Cerebellar cortex (tissue), 1 donor: ENCODE data around the gene POLG.
A peak's percentile ranks its signal among the peaks of the same experiment; 100 is the strongest.

Experiments used
- DNase-seq: peaks from one replicate; pipeline ENCODE4 v3.0.0-alpha.2; 2015; ENCODE audit warnings: low spot score

The POLG gene

DNA sequence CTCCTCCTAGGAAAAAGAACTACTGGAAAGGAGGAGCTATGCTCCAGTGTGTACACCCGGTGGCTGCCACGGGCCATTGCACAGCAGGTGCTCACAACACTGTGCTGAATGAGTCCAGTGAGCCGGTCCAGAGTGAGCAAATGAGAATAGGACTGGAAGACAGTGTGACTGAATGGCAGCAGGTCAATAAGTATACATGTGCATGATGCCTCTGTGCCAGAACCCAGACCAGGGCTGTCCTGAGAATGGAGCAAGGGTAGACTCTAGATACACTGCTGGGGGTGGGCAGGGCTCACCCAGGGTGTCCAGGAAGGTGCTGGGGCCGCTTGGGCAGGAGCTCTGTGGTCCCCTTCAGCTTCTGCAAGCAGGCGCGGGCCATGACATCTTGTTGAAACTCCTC is 8.3 kb downstream of the POLG start:
- DNase-seq, result no peak

DNA sequence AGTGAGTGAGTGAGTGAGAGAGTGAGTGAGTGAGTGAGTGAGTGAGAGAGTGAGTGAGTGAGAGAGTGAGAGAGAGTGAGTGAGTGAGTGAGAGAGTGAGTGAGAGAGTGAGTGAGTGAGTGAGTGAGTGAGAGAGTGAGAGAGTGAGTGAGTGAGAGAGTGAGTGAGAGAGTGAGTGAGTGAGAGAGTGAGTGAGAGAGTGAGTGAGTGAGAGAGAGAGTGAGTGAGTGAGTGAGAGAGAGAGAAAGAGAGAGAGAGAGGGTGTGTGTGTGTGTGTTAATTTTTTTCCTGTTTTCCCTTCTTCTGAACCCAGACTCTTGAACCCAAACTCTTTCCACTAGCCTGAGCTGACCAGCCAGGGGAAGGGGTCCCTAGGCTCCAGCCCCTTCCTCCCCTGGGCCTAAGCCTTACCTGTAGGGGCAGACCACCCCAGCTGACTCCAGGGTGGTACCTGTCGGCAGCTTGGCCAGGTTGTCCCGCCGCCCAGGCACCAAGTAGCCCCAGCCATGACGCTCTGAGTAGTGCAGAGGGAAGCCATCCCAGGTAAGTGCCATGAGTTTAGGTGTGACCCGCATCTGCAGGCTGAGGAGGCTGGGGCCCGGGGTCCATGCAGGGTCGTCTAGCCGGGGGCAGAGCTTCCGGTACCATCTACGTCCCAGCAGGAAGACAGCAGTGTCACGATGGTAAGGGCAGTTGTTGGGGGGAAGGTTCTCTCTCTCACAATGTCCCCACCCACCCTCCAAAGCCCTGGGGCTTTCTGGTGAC is 9.4 kb downstream of the POLG start:
- DNase-seq, result no peak

DNA sequence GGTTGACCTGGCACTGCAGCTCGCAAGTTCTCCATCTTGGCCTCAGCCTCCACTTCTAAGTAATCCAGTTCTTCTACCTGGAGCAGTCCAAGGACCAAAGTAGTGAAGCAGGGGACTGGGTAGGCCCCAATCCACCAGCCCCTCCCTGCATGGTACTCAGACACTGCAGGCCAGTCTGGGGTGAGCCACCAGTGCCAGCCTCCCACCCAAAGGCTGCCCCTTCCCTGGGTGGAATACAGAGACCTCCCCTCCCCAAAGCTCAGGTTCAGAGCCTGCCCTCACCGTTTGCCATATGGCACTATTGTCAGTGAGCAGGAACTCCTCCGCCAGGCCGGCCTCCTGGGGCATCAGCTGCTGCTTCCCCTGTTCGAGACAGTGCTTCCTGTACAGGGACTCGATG is 10.8 kb downstream of the POLG start:
- no peak for DNase-seq

DNA sequence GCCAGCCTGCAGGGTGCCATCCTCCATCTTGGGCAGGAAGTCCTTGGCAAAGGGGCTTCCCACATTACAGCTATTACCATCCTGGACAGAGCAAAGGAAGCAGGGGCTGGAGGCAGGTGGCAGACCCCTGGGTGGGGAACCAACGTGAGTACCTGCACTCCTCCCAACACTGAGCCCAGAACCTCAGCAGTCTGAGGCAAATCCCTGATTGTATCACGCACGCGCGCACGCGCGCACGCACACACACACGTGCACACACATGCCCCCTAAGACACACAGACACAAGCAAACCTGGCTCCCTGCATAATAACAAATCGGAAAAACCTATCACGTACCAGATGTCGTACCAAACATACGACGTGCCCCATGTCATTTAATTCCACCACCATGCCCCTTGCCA is 11.8 kb downstream of the POLG start:
- DNase-seq, result no peak

DNA sequence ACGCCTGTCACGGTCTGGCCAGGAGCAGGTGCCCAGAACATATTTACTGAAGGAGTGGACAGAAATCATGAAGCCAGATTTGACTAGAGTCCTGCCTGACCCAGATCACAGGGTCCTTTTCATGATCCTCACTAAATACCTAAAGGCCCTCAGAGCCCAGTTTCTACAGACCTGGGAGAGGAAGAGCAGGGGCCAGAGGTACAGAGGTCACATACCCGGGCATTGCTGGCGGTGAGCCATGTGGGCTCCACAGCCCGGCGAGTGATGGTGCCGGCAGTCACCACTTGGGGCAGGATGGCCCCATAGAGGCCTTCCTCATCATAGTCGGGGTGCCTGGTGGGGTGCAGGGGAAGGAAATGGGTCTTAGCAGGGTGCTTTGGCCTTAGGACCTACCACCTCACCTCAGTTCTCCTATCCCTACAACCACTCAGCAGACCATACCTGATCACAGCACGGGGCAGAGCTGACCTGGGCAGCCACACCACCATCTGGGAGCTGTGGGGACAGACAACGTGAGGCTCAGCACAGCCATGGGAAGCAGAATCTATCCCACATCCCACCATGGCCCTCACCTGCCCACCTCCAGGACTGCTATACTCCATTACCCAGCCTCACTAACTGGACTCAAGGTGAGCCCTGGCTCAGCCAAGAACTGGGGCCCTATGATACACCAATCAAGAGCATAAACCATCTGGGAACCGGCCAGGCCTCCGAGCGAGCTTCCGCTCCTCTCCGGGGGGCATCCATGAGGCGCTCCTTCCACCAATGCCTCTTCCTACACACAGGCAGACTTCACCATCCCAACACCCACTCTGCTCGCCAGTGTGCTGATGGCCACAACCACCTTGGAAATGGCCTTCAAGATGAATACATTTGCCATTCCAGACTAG is 12.9 kb downstream of the POLG start:
- DNase-seq, result no peak

DNA sequence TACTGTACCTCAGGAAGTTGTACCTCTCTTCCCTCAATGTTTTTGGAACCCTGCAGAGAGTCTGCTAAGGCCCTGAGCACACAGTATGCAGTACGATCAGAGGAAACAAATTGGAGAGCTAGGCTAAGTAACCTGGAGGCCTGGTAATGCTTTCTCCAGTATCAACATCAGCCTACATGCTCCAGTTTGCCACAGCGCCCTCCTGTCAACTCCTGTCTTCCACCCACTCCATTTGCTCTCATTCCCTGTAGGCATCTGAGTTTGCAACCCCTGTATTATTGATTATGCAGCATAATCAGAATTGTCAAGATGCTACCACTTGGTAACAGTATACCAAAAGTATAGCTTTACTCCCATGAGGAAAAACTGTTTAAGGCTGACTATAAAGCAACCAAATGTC is 14.4 kb downstream of the POLG start:
- DNase-seq, result no peak

DNA sequence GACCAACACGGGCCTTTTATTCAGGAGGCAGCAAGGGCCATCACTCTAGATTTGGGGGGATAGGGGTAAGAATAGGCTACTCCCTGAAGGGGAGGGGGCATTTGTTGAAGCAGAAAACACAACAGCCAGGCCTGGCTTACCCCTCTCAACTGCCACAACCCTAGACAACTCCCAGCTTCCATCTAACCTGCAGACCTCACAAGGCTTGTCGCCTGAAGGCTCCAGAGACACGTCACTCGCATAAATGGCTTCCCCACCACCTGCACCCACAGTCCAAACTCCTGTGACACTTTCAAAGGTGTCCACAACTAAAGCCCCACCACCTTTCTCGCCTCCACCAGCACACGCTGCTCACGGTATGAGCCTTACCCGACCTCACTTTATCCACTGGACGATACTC is 14.9 kb downstream of the POLG start:
- DNase-seq, result no peak

DNA sequence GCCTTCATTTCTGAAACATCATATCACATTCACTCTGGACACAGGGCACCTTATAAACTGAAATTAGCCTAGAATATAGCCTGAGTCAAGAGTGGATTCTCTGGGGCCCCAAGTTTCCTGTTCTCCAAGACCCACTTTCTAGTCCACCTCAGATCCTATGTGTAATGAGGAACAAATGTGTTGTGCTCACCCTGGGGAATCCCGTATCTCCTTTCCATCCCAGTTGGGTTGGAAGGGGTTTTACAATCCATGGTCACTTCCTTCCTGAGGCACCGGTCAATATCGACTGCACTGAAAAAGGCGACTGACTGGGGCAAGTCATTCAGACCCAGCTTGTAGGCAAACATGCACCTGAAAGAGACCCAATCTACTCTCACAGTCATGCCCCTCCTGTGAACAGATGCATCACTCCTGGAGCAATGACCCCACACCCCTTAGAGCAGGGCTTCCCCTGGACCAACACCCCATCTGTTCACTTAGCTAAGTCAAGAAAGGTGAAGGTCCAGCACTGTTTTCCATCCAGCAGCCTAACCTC is 17.4 kb downstream of the POLG start:
- DNase-seq, result no peak

DNA sequence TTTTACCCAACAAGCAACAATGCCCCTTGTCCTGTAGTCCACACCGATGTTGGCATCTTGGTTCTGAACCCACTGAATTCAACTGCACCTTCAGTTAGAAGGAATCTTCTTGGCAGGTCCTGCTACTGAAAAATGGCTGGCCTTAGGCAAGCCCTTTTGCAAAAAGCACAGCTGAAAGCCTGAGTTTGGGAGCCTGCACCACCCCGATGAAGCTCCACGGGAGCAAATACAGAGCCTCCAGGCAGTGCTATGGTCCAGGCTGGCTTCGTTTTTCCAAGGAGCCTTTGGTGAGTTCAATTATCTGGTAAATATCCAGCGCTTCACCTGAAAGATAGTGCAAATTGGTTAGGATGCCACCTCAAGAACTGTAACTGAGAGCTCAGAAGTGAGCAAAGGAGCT is 18.1 kb downstream of the POLG start:
- DNase-seq, result no peak

DNA sequence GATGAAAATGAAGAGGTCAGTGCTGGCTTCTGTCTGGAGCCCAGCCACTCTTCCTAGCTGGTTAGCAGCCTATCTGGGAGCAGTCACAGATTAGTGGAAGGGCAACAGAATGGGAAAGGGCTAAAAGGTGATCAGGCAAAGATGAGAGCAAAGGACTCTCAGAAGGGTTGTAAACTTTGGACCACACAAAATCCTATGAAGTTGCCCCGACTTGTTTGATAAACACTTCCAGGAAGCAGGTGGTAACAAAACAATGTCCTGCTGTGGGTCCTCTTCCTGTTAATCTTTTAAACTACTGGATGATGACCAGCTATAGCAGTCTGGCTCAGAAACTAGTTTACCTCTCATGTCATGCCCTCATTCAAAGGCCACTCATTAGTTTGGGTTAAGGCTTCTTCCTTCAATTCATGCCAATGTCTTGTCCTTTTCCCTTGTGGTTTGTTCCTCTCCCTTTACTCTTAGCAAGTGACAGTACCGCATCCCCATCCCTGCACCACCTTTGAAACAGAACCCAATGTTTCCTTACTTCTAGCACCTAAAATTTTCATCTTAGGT is 19.2 kb downstream of the POLG start:
- no peak for DNase-seq

DNA sequence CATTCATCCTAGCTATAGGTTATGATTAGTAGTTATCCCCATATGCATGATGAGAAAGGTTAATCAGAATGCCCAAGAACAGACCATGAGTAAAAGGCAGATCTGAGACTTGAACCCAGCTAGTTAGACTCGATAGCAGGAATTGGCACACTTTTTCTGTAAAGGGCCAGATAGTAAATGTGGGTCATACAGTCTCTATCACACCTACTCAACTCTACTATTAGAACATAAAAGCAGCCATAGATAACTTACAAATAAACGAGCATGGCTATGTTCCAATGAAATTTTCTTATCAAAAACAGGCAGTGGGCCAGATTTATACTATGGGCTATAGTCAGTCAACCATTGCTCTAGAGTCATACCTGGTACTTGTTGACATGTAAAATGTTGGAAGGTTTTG is 24.6 kb downstream of the POLG start:
- no peak for DNase-seq

DNA sequence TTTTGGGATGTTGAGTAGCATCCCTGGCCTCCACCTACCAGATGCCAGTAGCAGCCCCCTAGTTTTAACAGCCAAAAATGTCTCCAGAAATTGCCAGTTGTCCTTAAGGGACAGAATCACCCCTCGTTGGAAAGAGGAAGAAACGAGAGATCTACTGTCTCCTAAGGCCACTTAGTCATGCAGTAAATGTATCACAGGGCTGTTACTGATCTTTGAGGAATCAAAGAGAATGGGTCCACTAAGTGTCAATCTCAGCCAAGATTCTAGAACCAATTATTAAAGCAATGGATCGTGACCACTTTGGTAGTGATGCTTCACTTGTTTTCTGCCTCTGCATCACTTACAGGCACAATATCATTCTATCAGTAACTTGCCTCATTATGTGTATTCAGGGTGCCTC is 26.4 kb downstream of the POLG start:
- DNase-seq, result no peak

DNA sequence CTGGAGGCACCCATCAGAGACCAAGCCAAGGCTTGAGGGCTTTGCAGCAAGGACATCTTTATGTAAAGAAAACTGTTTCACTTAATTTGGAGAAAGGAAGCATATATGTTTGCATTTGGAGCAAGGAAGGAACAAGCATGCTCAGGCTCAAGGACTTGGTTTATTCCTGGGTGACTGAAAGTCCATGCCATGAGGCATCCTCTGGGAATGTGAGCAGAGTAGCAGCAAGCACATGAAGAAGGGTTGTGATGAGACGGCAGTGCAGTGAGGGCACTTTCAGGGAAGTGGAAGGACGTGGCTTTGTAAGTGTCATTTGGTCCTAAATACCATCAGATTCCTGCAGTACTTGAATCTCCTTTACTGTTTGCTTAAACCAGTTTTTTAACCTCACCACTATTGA is 26.8 kb downstream of the POLG start:
- DNase-seq, result no peak

DNA sequence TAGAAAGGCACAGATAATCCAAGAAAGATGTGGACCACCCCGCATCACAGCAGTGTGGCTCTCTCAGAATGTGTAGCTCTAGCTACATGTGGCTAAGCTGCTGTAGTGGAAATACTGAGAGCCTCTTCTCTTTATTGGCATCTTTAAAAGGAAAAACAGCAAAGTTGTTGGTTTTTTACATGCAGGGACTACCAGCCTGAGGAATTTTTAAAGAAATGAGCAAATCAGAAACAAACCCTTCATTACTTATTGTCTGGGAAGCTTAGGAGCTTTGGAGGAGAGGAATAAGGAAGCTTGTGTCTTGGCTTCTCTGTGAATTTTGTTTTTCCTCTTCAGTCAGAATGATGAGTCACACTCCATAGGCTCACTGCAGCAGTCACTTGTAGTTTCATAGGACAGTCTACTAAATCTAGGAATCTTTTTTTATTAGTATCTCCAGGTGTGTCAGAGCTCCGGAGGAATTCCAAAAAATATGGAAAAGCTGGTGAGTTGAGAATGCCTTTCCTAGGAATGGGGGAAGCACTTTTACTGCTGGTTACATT is 27.5 kb downstream of the POLG start:
- DNase-seq, result no peak

DNA sequence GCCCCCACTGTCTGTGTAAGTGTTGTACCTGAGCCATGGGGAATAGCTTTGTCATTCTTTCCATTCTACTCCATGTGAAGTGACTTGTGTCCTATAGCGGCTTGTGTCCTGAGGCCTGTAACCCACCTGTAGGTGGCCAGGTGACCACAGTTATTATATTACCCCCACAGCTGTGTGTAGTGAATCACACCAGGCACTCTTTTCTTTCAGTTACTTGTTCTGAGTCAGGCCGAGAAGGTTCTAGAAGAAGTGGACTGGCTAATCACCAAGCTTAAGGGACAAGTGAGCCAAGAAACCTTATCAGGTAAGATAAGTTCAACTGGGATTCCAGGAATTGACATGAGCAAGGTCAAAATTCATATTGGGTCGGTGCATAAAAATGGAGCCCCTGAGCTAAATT is 29.2 kb downstream of the POLG start:
- DNase-seq, result no peak

DNA sequence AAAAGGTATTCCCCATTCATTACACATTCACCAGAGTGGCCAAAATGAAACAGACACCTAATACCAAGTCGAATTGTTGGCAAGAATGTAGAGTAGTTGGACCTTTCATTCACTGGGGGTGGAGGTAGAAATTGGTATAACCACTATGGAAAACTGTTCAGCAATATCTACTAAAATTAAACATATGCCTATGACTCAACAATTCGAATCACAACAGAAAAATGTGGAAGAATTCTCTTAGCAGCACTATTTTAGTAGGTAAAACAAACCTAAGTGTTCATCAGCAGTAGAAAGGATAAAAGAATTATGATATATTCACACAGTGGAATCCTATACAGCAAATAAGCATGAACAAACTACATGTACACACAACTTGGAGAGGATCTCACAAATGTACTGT is 30.6 kb downstream of the POLG start:
- DNase-seq, result no peak

DNA sequence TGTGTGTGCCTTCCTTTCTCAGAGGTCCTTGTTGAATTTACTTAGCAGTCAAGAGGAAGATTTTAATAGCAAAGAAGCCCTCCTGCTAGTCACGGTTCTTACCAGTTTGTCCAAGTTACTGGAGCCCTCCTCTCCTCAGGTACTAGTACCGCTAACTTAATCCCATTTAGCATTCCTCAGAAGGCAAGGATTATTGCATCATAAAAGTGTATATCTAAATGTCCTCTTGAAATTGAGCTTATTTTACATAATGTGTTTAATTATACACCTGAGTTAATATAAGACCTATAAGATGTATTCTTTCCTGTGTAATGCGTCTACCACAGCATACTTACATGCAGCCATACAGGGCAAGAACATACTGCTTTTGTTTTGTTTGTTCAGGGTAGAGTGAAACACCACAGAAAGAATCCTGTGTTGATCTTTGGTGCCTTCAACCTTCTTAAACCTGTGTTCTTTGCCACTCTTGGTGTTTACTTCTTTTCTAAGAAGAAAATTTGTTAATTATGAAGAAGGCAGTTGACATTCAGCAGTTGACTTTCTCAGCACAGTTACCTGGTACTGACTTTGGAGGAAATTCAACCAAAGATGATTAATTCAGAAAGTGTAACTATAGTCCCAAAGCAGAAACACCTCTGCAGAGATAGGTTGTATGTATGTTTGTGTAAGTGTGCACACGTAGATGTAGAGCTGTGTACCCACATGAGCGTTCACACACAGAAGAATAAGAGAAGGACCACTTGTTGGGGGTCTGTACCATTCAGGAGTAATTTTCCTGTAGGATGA is 33.1 kb downstream of the POLG start:
- no peak for DNase-seq

DNA sequence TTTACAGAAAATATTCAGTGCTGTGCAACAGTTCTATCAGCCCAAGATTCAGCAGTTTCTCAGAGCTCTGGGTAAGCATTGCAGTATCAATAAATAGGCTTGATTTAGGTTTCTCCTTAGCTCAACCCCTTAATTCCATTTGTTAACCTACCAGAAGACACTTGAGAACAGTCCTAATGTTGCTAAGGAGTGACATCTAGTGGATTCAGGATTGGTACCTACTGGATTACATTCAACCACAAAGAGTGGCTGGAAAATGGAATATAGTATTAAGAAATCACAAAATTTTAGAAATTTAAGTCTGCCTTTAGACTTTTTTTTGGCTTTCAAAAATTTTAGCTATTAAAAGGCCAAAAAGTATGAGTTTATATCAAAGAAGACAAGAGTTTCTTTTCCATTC is 34.7 kb downstream of the POLG start:
- DNase-seq, result peak; percentile 34

DNA sequence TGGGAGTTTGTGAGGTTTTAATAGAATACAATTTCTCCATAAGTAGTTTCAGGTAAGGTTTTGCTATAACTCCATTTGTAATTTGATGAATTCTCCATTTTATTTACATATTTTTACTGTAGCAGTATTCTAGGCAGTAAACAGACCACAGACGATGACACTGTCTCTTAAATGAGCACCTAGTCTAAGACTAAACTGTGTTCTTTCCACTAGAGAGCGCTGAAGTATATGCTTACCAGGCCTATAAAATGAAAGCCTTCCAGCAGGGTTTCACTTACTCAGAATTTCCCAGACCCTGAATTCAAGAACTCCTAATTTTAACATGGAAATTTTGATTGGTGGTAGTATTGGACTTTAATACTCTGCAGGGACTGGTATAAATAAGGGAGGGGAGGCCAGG is 41.6 kb downstream of the POLG start:
- no peak for DNase-seq

DNA sequence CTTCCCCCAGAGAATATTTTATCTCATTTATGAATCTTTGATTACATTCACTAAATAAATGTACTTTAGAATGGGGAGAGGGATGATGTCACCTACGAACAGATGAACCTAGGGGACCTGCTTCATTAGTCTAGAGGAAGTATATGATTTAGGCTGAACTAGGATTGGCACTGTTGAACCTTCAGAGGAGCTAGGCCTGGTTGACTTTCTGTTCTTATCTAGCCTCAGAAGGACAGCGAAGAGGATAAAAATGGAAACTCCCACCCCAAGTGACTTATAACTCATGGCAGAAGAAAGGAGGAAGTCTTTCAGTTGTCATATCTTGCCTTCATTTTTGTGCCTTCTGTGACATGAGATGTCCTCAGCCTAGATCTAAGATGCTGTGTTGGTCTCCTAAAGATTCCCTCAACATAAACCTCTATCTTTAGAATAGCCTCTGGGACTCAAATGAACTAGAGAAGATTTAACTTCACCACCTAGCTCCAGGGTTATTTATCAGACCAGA is 42.6 kb downstream of the POLG start:
- DNase-seq, result no peak

DNA sequence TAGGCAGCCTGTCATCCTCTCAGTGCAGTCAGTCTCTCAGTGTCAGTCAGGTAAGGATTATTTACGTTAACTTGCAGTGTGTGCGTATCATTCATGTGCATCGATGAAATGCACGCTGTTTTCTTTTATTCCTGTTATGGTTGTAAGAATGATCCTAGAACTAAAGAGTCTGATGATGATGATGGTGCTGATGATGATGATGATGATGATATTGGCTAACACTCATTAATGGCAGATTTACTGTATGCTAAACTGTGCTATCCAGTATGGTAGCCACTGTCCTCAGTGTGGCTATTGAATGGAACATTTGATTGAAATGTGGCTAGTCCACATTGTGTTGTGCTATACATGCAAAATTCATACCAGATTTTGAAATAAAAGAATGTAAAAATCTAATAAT is 51.4 kb downstream of the POLG start:
- no peak for DNase-seq

DNA sequence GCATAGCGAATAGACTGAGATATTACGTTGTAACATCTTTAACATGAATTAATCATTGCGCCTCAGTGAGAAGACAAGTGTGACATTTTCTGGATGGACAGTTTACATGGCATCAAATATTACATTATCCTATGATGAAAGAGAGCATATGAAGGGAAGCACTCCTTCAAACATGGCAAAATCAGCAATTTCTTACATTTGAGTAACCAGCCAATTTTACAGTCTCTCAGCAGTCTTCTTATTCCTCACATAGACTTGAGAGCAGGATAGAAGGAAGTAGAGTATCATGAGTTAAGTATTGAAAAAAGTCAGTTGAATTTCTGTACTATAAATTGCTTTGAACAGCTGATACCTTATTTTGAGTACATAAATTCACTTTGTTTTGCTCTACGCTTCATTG is 52.0 kb downstream of the POLG start:
- DNase-seq, result no peak
